ENCODE data around the gene ACAD9. TPM values are rescaled to one million over a fixed set of nuclear protein-coding genes. Genes with fewer than 3 reads are reported as not detected.

ACAD9 gene
- total RNA-seq, 6 experiments from 2014 or later, result 28.5 to 36.9 (median 28.9) TPM

- no peaks in the 10 kb centered on the region for H3K9me3 ChIP-seq
- 40% methylated on average over 1 of the region's 1 CpG for WGBS (ENCODE audit: insufficient coverage, low coverage, low lambda C conversion rate, missing lambda C conversion rate)
- no peak overlapping the region for H3K4me3 ChIP-seq
- peak; percentile 67 to 93 (median 80) for ATAC-seq
- no peak overlapping the region for H3K27ac ChIP-seq
- H3K27me3 ChIP-seq, result no peaks in the 10 kb centered on the region
- intact Hi-C loops (cut with DNase I), result no loop called here
- peak in 2 of 3 donors; percentile 70 to 75 for DNase-seq
- peaks cover 0 to 32% (median 0%) of the 10 kb centered on the region in 4 donors for H3K4me1 ChIP-seq
- peaks cover 0 to 14% (median 0%) of the 10 kb centered on the region in 4 donors for H3K36me3 ChIP-seq
- no peak for TF ChIP-seq CTCF (IDR thresholded peaks at IDR 0.05)
- TF ChIP-seq POLR2A (IDR thresholded peaks at IDR 0.05), result no peak
Measured at GRCh38 chr3:128884992-128885391, 5.6 kb downstream of the ACAD9 start.

GRCh38 chr3:128889139-128889894 lies 9.9 kb downstream of the ACAD9 start:
- TF ChIP-seq POLR2A (IDR thresholded peaks at IDR 0.05) (no peak), CTCF (IDR thresholded peaks at IDR 0.05) (no peak)
- intact Hi-C loops (cut with DNase I), result no loop called here
- Histone ChIP-seq H3K27ac (no peak overlapping the region), H3K4me1 (peaks cover 0 to 11% (median 0%) of the 10 kb centered on the region in 4 donors), H3K36me3 (peaks cover 0 to 23% (median under 1%) of the 10 kb centered on the region in 4 donors), H3K9me3 (no peaks in the 10 kb centered on the region), H3K4me3 (no peak overlapping the region), H3K27me3 (no peaks in the 10 kb centered on the region)
- no peak for DNase-seq
- 92% methylated on average over 5 of the region's 7 CpGs for whole genome bisulfite sequencing (ENCODE audit: insufficient coverage, low coverage, low lambda C conversion rate, missing lambda C conversion rate)
- no peak for ATAC-seq

GRCh38 chr3:128895843-128896697 lies 16.6 kb downstream of the ACAD9 start:
- Histone ChIP-seq H3K27me3 (no peaks in the 10 kb centered on the region), H3K4me3 (no peak overlapping the region), H3K4me1 (no peaks in the 10 kb centered on the region), H3K9me3 (no peaks in the 10 kb centered on the region), H3K36me3 (peaks cover 0 to 55% (median 31%) of the 10 kb centered on the region in 4 donors), H3K27ac (no peak overlapping the region)
- TF ChIP-seq POLR2A (IDR thresholded peaks at IDR 0.05), result no peak
- TF ChIP-seq CTCF (IDR thresholded peaks at IDR 0.05), result no peak
- ATAC-seq (no peak), DNase-seq (no peak)
- WGBS (ENCODE audit: insufficient coverage, low coverage, low lambda C conversion rate, missing lambda C conversion rate), result 65% methylated on average over 2 of the region's 11 CpGs
- intact Hi-C loops (cut with DNase I), result no loop called here

GRCh38 chr3:128902426-128902825 lies 23.0 kb downstream of the ACAD9 start:
- H3K27me3 ChIP-seq, result no peaks in the 10 kb centered on the region
- intact Hi-C loops (cut with DNase I), result no loop called here
- DNase-seq (no peak), ATAC-seq (no peak)
- H3K9me3 ChIP-seq, result no peaks in the 10 kb centered on the region
- no peak for TF ChIP-seq POLR2A (IDR thresholded peaks at IDR 0.05)
- TF ChIP-seq CTCF (IDR thresholded peaks at IDR 0.05), result no peak
- H3K4me3 ChIP-seq, result no peak overlapping the region
- peaks cover 0 to 80% (median 35%) of the 10 kb centered on the region in 4 donors for H3K36me3 ChIP-seq
- H3K4me1 ChIP-seq, result no peaks in the 10 kb centered on the region
- H3K27ac ChIP-seq, result no peak overlapping the region
- WGBS (ENCODE audit: insufficient coverage, low coverage, low lambda C conversion rate, missing lambda C conversion rate), result 91% methylated on average over 8 of the region's 9 CpGs
